HCT116 (cell line): ENCODE measurements around the gene BRINP3. TPM values are rescaled to one million over a fixed set of nuclear protein-coding genes. Genes with fewer than 3 reads are reported as not detected.

Experiments
- ATAC-seq: fragments of 200-7000 bp; cut with Tn5 transposase; 2 replicates; pipeline ENCODE4 v1.9.1; 2020; ENCODE audit warnings: mild to moderate bottlenecking, moderate library complexity
- BruUV-seq: library from RNA; stranded (reverse); fragments of 400-500 nt; replicated peaks from 2 replicates; lab custom pipeline; 2021; lab: Mats Ljungman, UMichigan
- CTCF ChIA-PET: fragments of 300-600 bp; sonication (Branson Sonifier 250); formaldehyde crosslinking; loops from one replicate; lab custom pipeline; 2021; ENCODE audit warnings: antibody characterized with exemption; lab: Charles Lee
- POLR2A ChIA-PET: fragments of 300-600, 350-600 bp; sonication (Branson Sonifier 250); formaldehyde crosslinking; loops from one replicate; lab custom pipeline; 2021; ENCODE audit warnings: antibody characterized with exemption; lab: Charles Lee
- RAD21 ChIA-PET, 2 experiments: fragments of 300-600 bp; sonication (Branson Sonifier 250); formaldehyde crosslinking; loops; one replicate each; lab custom pipeline; 2023; ENCODE audit warnings: low total read pairs in 2 of 2; ENCODE audit not compliant: uncharacterized antibody in 2 of 2, unreplicated experiment in 2 of 2, low non-redundant PET in 1 of 2; lab: Charles Lee
- DNase-seq: peaks from one replicate; pipeline ENCODE4 v3.0.0-alpha.2; 2010; ENCODE audit warnings: low read depth, low spot score
- H2AFZ ChIP-seq: fragments of 200-600 bp; shearing (Covaris generic), sonication (generic); 2 replicates; pipeline ENCODE4 v1.6.1; 2017; ENCODE audit warnings: low read depth, mixed run types, mixed read lengths, antibody characterized with exemption, low read length; ENCODE audit not compliant: poor library complexity, severe bottlenecking
- H3K27ac ChIP-seq: 2 replicates; pipeline ENCODE4 v1.5.1; 2012; ENCODE audit warnings: low read depth, low read length
- H3K27me3 ChIP-seq: fragments of 200-600 bp; sonication (generic); 2 replicates; pipeline ENCODE4 v1.6.1; 2016; ENCODE audit warnings: mixed run types, low read length, mixed read lengths; ENCODE audit not compliant: insufficient read depth
- H3K36me3 ChIP-seq, 2 experiments: fragments of 200-500 bp in 1 of 2; fragments of 200-600 bp in 1 of 2; sonication (Bioruptor generic) in 1 of 2; sonication (generic) in 1 of 2; 2 replicates each; pipeline versions ENCODE4 v1.5.1 to v1.6.1; 2014 to 2016; ENCODE audit warnings: low read length in 2 of 2, inconsistent platforms in 1 of 2, mixed read lengths in 1 of 2, mixed run types in 1 of 2; ENCODE audit not compliant: insufficient read depth in 2 of 2, control insufficient read depth in 1 of 2
- H3K4me1 ChIP-seq, 2 experiments: fragments of 200-600 bp in 1 of 2; sonication (generic) in 1 of 2; 2 replicates each; pipeline versions ENCODE4 v1.5.1 to v1.6.1; 2012 to 2017; ENCODE audit warnings: low read length in 2 of 2, inconsistent platforms in 1 of 2, mild to moderate bottlenecking in 1 of 2, mixed read lengths in 1 of 2, mixed run types in 1 of 2, moderate library complexity in 1 of 2; ENCODE audit not compliant: insufficient read depth in 2 of 2, control insufficient read depth in 1 of 2
- H3K4me2 ChIP-seq: fragments of 200-600 bp; sonication (generic); 2 replicates; pipeline ENCODE4 v1.6.1; 2017; ENCODE audit warnings: mixed run types, low read length, mixed read lengths
- H3K4me3 ChIP-seq, 2 experiments: fragments of 200-600 bp in 1 of 2; sonication (generic) in 1 of 2; replicated peaks in 1 of 2; 2 replicates each; pipeline ENCODE4 v1.5.1; 2011 to 2016; ENCODE audit warnings: low read length in 2 of 2, control low read depth in 1 of 2, low read depth in 1 of 2, mild to moderate bottlenecking in 1 of 2, mixed read lengths in 1 of 2, mixed run types in 1 of 2
- H3K79me2 ChIP-seq: fragments of 200-600 bp; sonication (generic); 2 replicates; pipeline ENCODE4 v1.6.1; 2017; ENCODE audit warnings: mild to moderate bottlenecking, mixed run types, low read length, moderate library complexity, mixed read lengths; ENCODE audit not compliant: insufficient read depth
- H3K9ac ChIP-seq: fragments of 200-600 bp; sonication (generic); 2 replicates; pipeline ENCODE4 v1.6.1; 2016; ENCODE audit warnings: low read length, mixed read lengths
- H3K9me2 ChIP-seq: fragments of 200-600 bp; sonication (generic), shearing (Covaris generic); 2 replicates; pipeline ENCODE4 v1.6.1; 2017; ENCODE audit warnings: mixed run types, mild to moderate bottlenecking, moderate library complexity; ENCODE audit not compliant: insufficient read depth
- H3K9me3 ChIP-seq, 2 experiments: fragments of 200-500 bp in 1 of 2; fragments of 200-600 bp in 1 of 2; sonication (Bioruptor generic) in 1 of 2; sonication (generic) in 1 of 2; 2 replicates each; pipeline ENCODE4 v1.6.1; 2014 to 2017; ENCODE audit warnings: low read length in 2 of 2, mixed read lengths in 2 of 2, inconsistent platforms in 1 of 2, low read depth in 1 of 2, mild to moderate bottlenecking in 1 of 2, mixed run types in 1 of 2, moderate library complexity in 1 of 2; ENCODE audit not compliant: control insufficient read depth in 1 of 2, insufficient read depth in 1 of 2
- H4K20me1 ChIP-seq: fragments of 200-600 bp; sonication (generic), shearing (Covaris generic); 2 replicates; pipeline ENCODE4 v1.6.1; 2017; ENCODE audit warnings: mixed run types, mild to moderate bottlenecking, moderate library complexity; ENCODE audit not compliant: insufficient read depth
- ATF3 ChIP-seq: IDR thresholded peaks from 2 replicates; pipeline ENCODE4 v1.6.1; 2012
- ELF1 ChIP-seq: IDR thresholded peaks from 2 replicates; pipeline ENCODE4 v1.6.1; 2012; ENCODE audit warnings: low read depth, borderline replicate concordance
- EZH2phosphoT487 ChIP-seq: fragments of 200-600 bp; IDR thresholded peaks from 2 replicates; pipeline ENCODE4 v1.6.1; 2018; ENCODE audit warnings: antibody characterized with exemption, borderline replicate concordance
- JUND ChIP-seq: IDR thresholded peaks from 2 replicates; pipeline ENCODE4 v1.6.1; 2012
- MAX ChIP-seq: IDR thresholded peaks from 2 replicates; pipeline ENCODE4 v1.6.1; 2012
- POLR2A ChIP-seq: IDR thresholded peaks from 2 replicates; pipeline ENCODE4 v1.7.0; 2011; ENCODE audit warnings: borderline replicate concordance; ENCODE audit not compliant: insufficient read depth, insufficient read length; ENCODE audit errors: extremely low read depth
- RAD21 ChIP-seq: IDR thresholded peaks from 2 replicates; pipeline ENCODE4 v1.6.1; 2012; ENCODE audit warnings: low read depth, mild to moderate bottlenecking
- intact Hi-C: fragments of 100-400 bp; cut with micrococcal nuclease; formaldehyde crosslinking; loops from 2 replicates; pipeline ENCODE4 v1.10.0; 2022
- total RNA-seq: library from RNA; stranded (reverse); gene quantifications from one replicate; pipeline ENCODE4 v1.2.1, GENCODE V29; 2021; ENCODE audit not compliant: unreplicated experiment

The BRINP3 gene
- total RNA-seq, 1 experiment from 2014 or later, result not detected

GRCh38 chr1:190274721-190275120 is 202.9 kb downstream of the BRINP3 start:
- no peak for DNase-seq
- Histone ChIP-seq H2AFZ (no peak overlapping the region), H3K9me3 (no peaks in the 10 kb centered on the region), H3K79me2 (no peaks in the 10 kb centered on the region), H3K4me3 (no peak overlapping the region), H3K9ac (no peak overlapping the region)
- ChIA-PET CTCF (no interaction called here), POLR2A (no interaction called here)
- TF ChIP-seq MAX, result no peak
- TF ChIP-seq RAD21, result no peak
- TF ChIP-seq, all 23 proteins: peak for 0
- RAD21 ChIA-PET, result no interaction called here
- H3K27me3 ChIP-seq, result no peaks in the 10 kb centered on the region
- no peak overlapping the region for H3K4me2 ChIP-seq
- H3K27ac ChIP-seq, result no peak overlapping the region
- intact Hi-C loops, result no loop called here
- ATAC-seq, result no peak
- no peaks in the 10 kb centered on the region for H4K20me1 ChIP-seq
- BruUV-seq, result no TSS peak
- H3K4me1 ChIP-seq, result no peaks in the 10 kb centered on the region
- H3K9me2 ChIP-seq, result no peaks in the 10 kb centered on the region
- no peaks in the 10 kb centered on the region for H3K36me3 ChIP-seq

- Histone ChIP-seq H3K9ac (no peak overlapping the region), H3K79me2 (no peaks in the 10 kb centered on the region), H3K36me3 (no peaks in the 10 kb centered on the region), H3K4me1 (no peaks in the 10 kb centered on the region), H3K27ac (no peak overlapping the region), H3K4me2 (no peak overlapping the region), H3K27me3 (no peaks in the 10 kb centered on the region), H3K9me3 (no peaks in the 10 kb centered on the region), H4K20me1 (no peaks in the 10 kb centered on the region), H2AFZ (no peak overlapping the region), H3K9me2 (no peaks in the 10 kb centered on the region), H3K4me3 (no peak overlapping the region)
- intact Hi-C loops, result no loop called here
- DNase-seq (no peak), ATAC-seq (no peak)
- TF ChIP-seq EZH2phosphoT487 (no peak), JUND (no peak), ATF3 (no peak), POLR2A (no peak), ELF1 (no peak)
- POLR2A ChIA-PET, result no interaction called here
- BruUV-seq, result no TSS peak
- CTCF ChIA-PET, result no interaction called here
- RAD21 ChIA-PET, result no interaction called here
Observed at GRCh38 chr1:190273161-190273560, 204.5 kb downstream of the BRINP3 start.
